ENCODE measurements around the gene TMEM42. TPM values are rescaled to one million over a fixed set of nuclear protein-coding genes. Genes with fewer than 3 reads are reported as not detected.

TMEM42 gene
- total and polyA plus RNA-seq, 2 of the 8 experiments (the other 6 are each of a cell fraction or from before 2014, with no cell fraction given), result 11.2 to 41.4 TPM

DNA sequence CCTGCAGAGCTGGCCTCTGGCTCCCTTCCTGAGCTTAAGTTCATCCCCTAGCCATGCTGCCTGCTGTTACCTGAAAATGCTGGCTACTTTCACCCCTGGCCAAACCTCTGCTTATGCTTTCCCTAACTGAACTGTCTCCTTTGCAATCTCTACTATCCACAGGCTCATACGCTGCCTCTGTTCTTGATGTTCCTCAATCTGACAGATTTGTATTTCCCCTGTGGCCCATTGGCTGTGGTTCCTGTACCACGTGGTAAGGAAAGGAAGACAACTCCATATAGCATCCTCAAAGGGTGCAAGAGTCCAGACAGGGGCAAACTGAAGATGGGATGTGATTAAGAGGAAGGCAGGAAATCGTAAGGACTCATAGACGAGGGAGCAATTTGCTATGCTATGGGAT, 45.9 kb downstream of the TMEM42 start:
- H4K91ac ChIP-seq (replicated peaks; ENCODE audit: insufficient read length, low read length), result no peak overlapping the region
- no peaks in the 10 kb centered on the region for H3K23me2 ChIP-seq (ENCODE audit: low read depth, low read length)
- H2BK5ac ChIP-seq (ENCODE audit: low read depth, low read length), result no peak overlapping the region
- no peak overlapping the region for H3K4ac ChIP-seq (replicated peaks; ENCODE audit: insufficient read length, low read depth, low read length)
- H3K4me1 ChIP-seq (replicated peaks in 1 of 4; ENCODE audit: control insufficient read depth in 3 of 4, insufficient read depth in 4 of 4, low read length in 3 of 4), result no peaks in the 10 kb centered on the region
- H3K27ac ChIP-seq (ENCODE audit: low read depth, low read length), result no peak overlapping the region
- no peak overlapping the region for H3K23ac ChIP-seq (ENCODE audit: insufficient read length)
- no peak overlapping the region for H3K18ac ChIP-seq (ENCODE audit: extremely low read depth, low read length)
- POLR2A ChIA-PET (ENCODE audit: partially characterized antibody), result interaction anchor here (1.1 kb wide), 1 partner anchor 146 kb away, joined by 5 read pairs; the partner anchor contains the start of genes KIAA1143 and KIF15
- H3K56ac ChIP-seq (replicated peaks; ENCODE audit: insufficient read length, low read depth, low read length), result no peak overlapping the region
- DNase-seq (ENCODE audit: low read depth in 1 of 2, low spot score in 2 of 2), result no peak
- no peak overlapping the region; a peak in 1 of 7 replicates for H3K9ac ChIP-seq (replicated peaks in 1 of 4; ENCODE audit: extremely low read depth in 1 of 4, low read depth in 3 of 4, low read length in 3 of 4)
- no peaks in the 10 kb centered on the region for H3K79me2 ChIP-seq (ENCODE audit: control insufficient read depth in 1 of 2, insufficient read depth in 2 of 2, low read length in 2 of 2)
- no peak overlapping the region for H2BK15ac ChIP-seq (ENCODE audit: low read length)
- H3K36me3 ChIP-seq (ENCODE audit: control insufficient read depth in 2 of 4, insufficient read depth in 4 of 4, low read length in 3 of 4), result no peaks in the 10 kb centered on the region
- no peak for FAIRE-seq
- H4K5ac ChIP-seq (ENCODE audit: insufficient read length, low read depth, low read length), result no peak overlapping the region
- no peak overlapping the region for H3K4me2 ChIP-seq (ENCODE audit: insufficient read depth in 1 of 2, low read depth in 2 of 2, low read length in 2 of 2)
- no peak overlapping the region for H2AFZ ChIP-seq (ENCODE audit: low read length)
- H3K27me3 ChIP-seq (replicated peaks in 1 of 4; ENCODE audit: control insufficient read depth in 3 of 4, extremely low read depth in 1 of 4, insufficient read depth in 3 of 4, low read length in 3 of 4), result no peaks in the 10 kb centered on the region
- H2AK5ac ChIP-seq (ENCODE audit: low read depth, low read length), result no peak overlapping the region
- H4K8ac ChIP-seq (ENCODE audit: extremely low read depth, insufficient read depth, low read length), result no peak overlapping the region
- CTCF ChIA-PET (ENCODE audit: partially characterized antibody), result interaction anchor here (1.2 to 2.2 kb wide), 3 partner anchors 10 to 17 kb away, joined by 3 to 6 read pairs (median 5); no protein-coding TSS in a partner anchor
- peaks cover 17 to 25% of the 10 kb centered on the region in 2 experiments; a peak in 3 of 4 replicates for H3K9me3 ChIP-seq (ENCODE audit: insufficient read depth in 2 of 2, low read depth in 1 of 2, low read length in 1 of 2)
- 80% methylated on average over 4 of the region's 4 CpGs; no CpG with 5 or more reads in 1 of the 2 experiments for WGBS, 2 experiments (ENCODE audit: extremely low coverage in 1 of 2, insufficient coverage in 1 of 2, insufficient read length in 1 of 2, insufficient replicate concordance in 2 of 2, low coverage in 1 of 2, low lambda C conversion rate in 2 of 2, missing lambda C conversion rate in 1 of 2)
- no peak overlapping the region for H2BK12ac ChIP-seq (ENCODE audit: low read depth, low read length)
- H4K20me1 ChIP-seq (replicated peaks in 1 of 2; ENCODE audit: control insufficient read depth in 1 of 2, insufficient read depth in 2 of 2, low read length in 2 of 2), result no peaks in the 10 kb centered on the region
- H3K4me3 ChIP-seq (ENCODE audit: extremely low read depth in 1 of 4, insufficient read depth in 2 of 4, low read depth in 3 of 4, low read length in 4 of 4), result no peak overlapping the region
- no peak overlapping the region for H3K14ac ChIP-seq (ENCODE audit: insufficient read length)
- no peaks in the 10 kb centered on the region for H3K79me1 ChIP-seq (ENCODE audit: low read depth, low read length)
- no peak overlapping the region for H2BK120ac ChIP-seq (replicated peaks; ENCODE audit: low read depth, low read length)
- no peak overlapping the region for H2BK20ac ChIP-seq (ENCODE audit: low read length)

Measured in H1 (cell line).